GM15510 (cell line): ENCODE results near the gene SARS1.

Source experiments
- POLR2A ChIP-seq: IDR thresholded peaks from 3 replicates; pipeline ENCODE4 v1.6.1; 2011; ENCODE audit warnings: borderline replicate concordance; ENCODE audit not compliant: insufficient read length; ENCODE audit errors: extremely low read depth

SARS1 gene

GRCh38 chr1:109208394-109208793, 5.3 kb upstream of the SARS1 start:
- TF ChIP-seq POLR2A = no peak

- no peak for TF ChIP-seq POLR2A
Measured at GRCh38 chr1:109208836-109209463, 4.8 kb upstream of the SARS1 start.

- no peak for TF ChIP-seq POLR2A
Measured at GRCh38 chr1:109210058-109210457, 3.7 kb upstream of the SARS1 start.

GRCh38 chr1:109213345-109213823, 334 bp upstream of the SARS1 start:
- TF ChIP-seq POLR2A = no peak

GRCh38 chr1:109214695-109215623, 1.2 kb downstream of the SARS1 start:
- TF ChIP-seq POLR2A = no peak

- no peak for TF ChIP-seq POLR2A
Measured at GRCh38 chr1:109216662-109217061, 2.9 kb downstream of the SARS1 start.

GRCh38 chr1:109218516-109218915, 4.8 kb downstream of the SARS1 start:
- TF ChIP-seq POLR2A = no peak

GRCh38 chr1:109225308-109225707, 11.6 kb downstream of the SARS1 start:
- no peak for TF ChIP-seq POLR2A

- no peak for TF ChIP-seq POLR2A
Measured at GRCh38 chr1:109225711-109226445, 12.2 kb downstream of the SARS1 start.

- TF ChIP-seq POLR2A = no peak
Measured at GRCh38 chr1:109228167-109228566, 14.4 kb downstream of the SARS1 start.

GRCh38 chr1:109229531-109230127, 15.9 kb downstream of the SARS1 start:
- TF ChIP-seq POLR2A = no peak

GRCh38 chr1:109231066-109231465, 17.3 kb downstream of the SARS1 start:
- TF ChIP-seq POLR2A = no peak

GRCh38 chr1:109235137-109235536, 21.4 kb downstream of the SARS1 start:
- TF ChIP-seq POLR2A = no peak

GRCh38 chr1:109237512-109237911, 23.8 kb downstream of the SARS1 start:
- no peak for TF ChIP-seq POLR2A

GRCh38 chr1:109238382-109238781, 24.7 kb downstream of the SARS1 start:
- TF ChIP-seq POLR2A = no peak
